Mesendoderm (in vitro differentiated cells): Measurements from ENCODE around the gene BAIAP2L1.

Source experiments
- DNase-seq: peaks from one replicate; pipeline ENCODE4 v3.0.0; 2013
- H2AK5ac ChIP-seq: 2 replicates; pipeline ENCODE4 v1.6.1; 2013; ENCODE audit warnings: low read length, inconsistent platforms
- H2BK120ac ChIP-seq: 2 replicates; pipeline ENCODE4 v1.6.1; 2013; ENCODE audit warnings: low read depth, mild to moderate bottlenecking, low read length, moderate library complexity, mixed read lengths
- H2BK15ac ChIP-seq: replicated peaks from 2 replicates; pipeline ENCODE4 v1.6.1; 2013; ENCODE audit warnings: low read depth, mild to moderate bottlenecking, moderate library complexity
- H2BK5ac ChIP-seq: 2 replicates; pipeline ENCODE4 v1.6.1; 2013; ENCODE audit warnings: low read length, inconsistent platforms
- H3K18ac ChIP-seq: 2 replicates; pipeline ENCODE4 v1.6.1; 2013; ENCODE audit warnings: mild to moderate bottlenecking, low read length, mixed read lengths
- H3K23ac ChIP-seq: one replicate; pipeline ENCODE4 v1.6.1; 2013; ENCODE audit warnings: low read length
- H3K27ac ChIP-seq: 2 replicates; pipeline ENCODE4 v1.5.1; 2013; ENCODE audit warnings: low read depth, mild to moderate bottlenecking, inconsistent platforms, low read length, moderate library complexity
- H3K27me3 ChIP-seq: 2 replicates; pipeline ENCODE4 v1.6.1; 2013; ENCODE audit warnings: low read length, control low read depth, mild to moderate bottlenecking, inconsistent platforms; ENCODE audit not compliant: insufficient read depth, poor library complexity
- H3K36me3 ChIP-seq: 2 replicates; pipeline ENCODE4 v1.6.1; 2013; ENCODE audit warnings: low read length, inconsistent platforms; ENCODE audit not compliant: control insufficient read depth, insufficient read depth
- H3K4ac ChIP-seq: one replicate; pipeline ENCODE4 v1.6.1; 2013; ENCODE audit warnings: low read depth, mild to moderate bottlenecking, low read length, moderate library complexity
- H3K4me1 ChIP-seq: 2 replicates; pipeline ENCODE4 v1.6.1; 2013; ENCODE audit warnings: low read depth, low read length, inconsistent platforms; ENCODE audit not compliant: control insufficient read depth
- H3K4me2 ChIP-seq: 2 replicates; pipeline ENCODE4 v1.6.1; 2013; ENCODE audit warnings: low read length
- H3K4me3 ChIP-seq: 2 replicates; pipeline ENCODE4 v1.5.1; 2013; ENCODE audit warnings: mild to moderate bottlenecking, low read length
- H3K56ac ChIP-seq: one replicate; pipeline ENCODE4 v1.6.1; 2013; ENCODE audit warnings: low read length
- H3K79me1 ChIP-seq: 2 replicates; pipeline ENCODE4 v1.6.1; 2013; ENCODE audit warnings: low read length, inconsistent platforms
- H3K79me2 ChIP-seq: 2 replicates; pipeline ENCODE4 v1.6.1; 2013; ENCODE audit warnings: mild to moderate bottlenecking, low read length; ENCODE audit not compliant: control insufficient read depth, insufficient read depth
- H3K9ac ChIP-seq: 2 replicates; pipeline ENCODE4 v1.6.1; 2013; ENCODE audit warnings: low read length, inconsistent platforms
- H4K5ac ChIP-seq: one replicate; pipeline ENCODE4 v1.6.1; 2013; ENCODE audit warnings: low read length
- H4K8ac ChIP-seq: one replicate; pipeline ENCODE4 v1.6.1; 2013; ENCODE audit warnings: low read depth, mild to moderate bottlenecking, control low read depth, low read length, moderate library complexity
- WGBS: extraction: QIAGEN DNeasy Blood & Tissue Kit; methylation state at CpG from one replicate; pipeline ENCODE4 v1.1.7; 2013; ENCODE audit warnings: low lambda C conversion rate, missing lambda C conversion rate; ENCODE audit not compliant: insufficient coverage; ENCODE audit errors: extremely low coverage; 5-methylcytosine and 5-hydroxymethylcytosine counted together

BAIAP2L1 gene

GRCh38 chr7:98315318-98315993, 85.4 kb downstream of the BAIAP2L1 start:
- Histone ChIP-seq H3K4me1 (no peaks in the 10 kb centered on the region), H3K9ac (no peak overlapping the region), H3K36me3 (peaks cover 5% of the 10 kb centered on the region), H3K4me3 (no peak overlapping the region), H3K56ac (no peak overlapping the region), H3K27ac (no peak overlapping the region), H2BK15ac (no peak overlapping the region), H3K18ac (no peak overlapping the region), H4K5ac (no peak overlapping the region), H3K4me2 (no peak overlapping the region), H3K4ac (no peak overlapping the region), H3K27me3 (no peaks in the 10 kb centered on the region), H3K23ac (no peak overlapping the region), H4K8ac (no peak overlapping the region), H3K79me2 (no peaks in the 10 kb centered on the region), H2BK5ac (no peak overlapping the region), H2AK5ac (no peak overlapping the region), H3K79me1 (no peaks in the 10 kb centered on the region), H2BK120ac (no peak overlapping the region)
- WGBS = no CpG with 5 or more reads among the region's 13 CpGs
- DNase-seq = no peak

DNA sequence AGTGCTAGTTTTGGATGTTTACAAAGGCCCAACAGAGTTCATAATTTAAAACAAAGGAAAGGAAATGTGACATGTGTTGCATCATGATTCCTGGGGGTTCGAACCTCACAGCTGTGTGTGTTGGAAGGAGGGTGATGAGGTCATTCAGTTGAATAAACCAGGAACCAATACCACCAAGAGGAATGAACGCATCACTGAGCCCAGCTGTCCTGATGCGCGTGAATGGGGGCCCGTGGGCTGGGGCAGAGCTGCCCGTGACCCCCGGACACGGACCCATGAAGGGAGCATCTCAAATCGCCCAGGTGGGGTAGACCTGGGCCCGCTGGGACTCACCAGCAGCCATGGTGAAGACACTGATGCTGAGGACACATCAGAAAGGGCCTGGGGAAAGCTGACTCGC, 86.4 kb downstream of the BAIAP2L1 start:
- H3K36me3 ChIP-seq = peaks cover 7% of the 10 kb centered on the region
- no peaks in the 10 kb centered on the region for H3K4me1 ChIP-seq
- no peak for DNase-seq
- no peak overlapping the region for H3K4me2 ChIP-seq
- no peak overlapping the region for H3K56ac ChIP-seq
- H3K23ac ChIP-seq = no peak overlapping the region
- H3K18ac ChIP-seq = no peak overlapping the region
- no CpG with 5 or more reads among the region's 11 CpGs for WGBS
- no peaks in the 10 kb centered on the region for H3K79me1 ChIP-seq
- H2BK5ac ChIP-seq = no peak overlapping the region
- no peak overlapping the region for H2AK5ac ChIP-seq
- no peaks in the 10 kb centered on the region for H3K79me2 ChIP-seq
- no peak overlapping the region for H3K4ac ChIP-seq
- no peaks in the 10 kb centered on the region for H3K27me3 ChIP-seq
- H4K8ac ChIP-seq = no peak overlapping the region
- H3K9ac ChIP-seq = no peak overlapping the region
- H2BK120ac ChIP-seq = no peak overlapping the region
- H2BK15ac ChIP-seq = no peak overlapping the region
- no peak overlapping the region for H3K27ac ChIP-seq
- H4K5ac ChIP-seq = no peak overlapping the region
- no peak overlapping the region for H3K4me3 ChIP-seq

DNA sequence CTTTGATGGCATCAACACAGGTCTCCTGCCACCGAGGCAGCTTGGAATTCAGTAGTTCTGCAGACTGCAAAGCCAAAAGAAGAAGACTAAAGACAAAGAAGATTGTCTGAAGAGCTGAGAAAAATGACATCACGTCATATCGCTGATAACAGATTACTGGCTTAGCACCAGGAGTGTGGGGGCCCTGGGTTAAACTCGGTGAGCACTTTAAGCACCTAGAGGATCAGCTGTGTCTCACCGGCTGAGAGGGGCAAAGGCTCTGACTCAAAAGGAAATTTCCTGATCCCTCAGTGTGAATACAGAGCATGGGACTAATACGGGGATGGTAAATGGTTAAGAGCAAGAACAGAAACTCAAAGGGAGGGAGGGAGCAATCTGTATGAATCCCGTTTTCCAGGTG, 88.7 kb downstream of the BAIAP2L1 start:
- no peaks in the 10 kb centered on the region for H3K4me1 ChIP-seq

DNA sequence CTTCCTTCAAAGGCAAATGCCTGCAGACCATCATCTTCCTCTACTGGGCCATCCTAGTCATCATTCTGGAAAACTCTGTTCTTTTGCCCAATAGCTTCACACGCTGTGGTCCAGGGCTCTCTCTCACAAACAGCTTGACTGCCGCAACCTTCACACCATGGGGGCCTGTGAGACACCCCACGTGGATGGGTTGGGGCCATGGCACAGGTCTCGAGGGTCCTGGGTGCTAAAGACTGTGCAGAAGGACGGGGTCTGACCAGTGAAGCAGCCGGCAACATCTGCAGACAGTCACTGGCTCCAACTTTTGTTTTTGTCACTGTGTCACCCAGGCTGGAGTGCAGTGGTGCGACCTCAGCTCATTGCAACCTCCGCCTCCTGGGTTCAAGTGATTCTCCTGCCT, 91.3 kb downstream of the BAIAP2L1 start:
- no peak overlapping the region for H2BK120ac ChIP-seq
- no peak overlapping the region for H2BK15ac ChIP-seq
- H4K8ac ChIP-seq = no peak overlapping the region
- H3K9ac ChIP-seq = no peak overlapping the region
- no peak overlapping the region for H2BK5ac ChIP-seq
- H3K56ac ChIP-seq = no peak overlapping the region
- no peak overlapping the region for H3K18ac ChIP-seq
- H3K4me1 ChIP-seq = no peaks in the 10 kb centered on the region
- WGBS = no CpG with 5 or more reads among the region's 8 CpGs
- no peak overlapping the region for H3K23ac ChIP-seq
- no peak overlapping the region for H4K5ac ChIP-seq
- H3K4me2 ChIP-seq = no peak overlapping the region
- H3K79me1 ChIP-seq = no peaks in the 10 kb centered on the region
- no peak overlapping the region for H3K4me3 ChIP-seq
- no peak overlapping the region for H3K27ac ChIP-seq
- no peak for DNase-seq
- no peaks in the 10 kb centered on the region for H3K27me3 ChIP-seq
- H3K36me3 ChIP-seq = peaks cover 6% of the 10 kb centered on the region
- H2AK5ac ChIP-seq = no peak overlapping the region
- H3K4ac ChIP-seq = no peak overlapping the region
- H3K79me2 ChIP-seq = no peaks in the 10 kb centered on the region

More for the DNA sequence above, 88.7 kb downstream of the BAIAP2L1 start:
- H3K18ac ChIP-seq = no peak overlapping the region
- no peak overlapping the region for H3K56ac ChIP-seq
- no peak overlapping the region for H3K4me3 ChIP-seq
- H3K9ac ChIP-seq = no peak overlapping the region
- H2BK5ac ChIP-seq = no peak overlapping the region
- no peak overlapping the region for H3K27ac ChIP-seq
- no peak overlapping the region for H3K23ac ChIP-seq
- H3K27me3 ChIP-seq = no peaks in the 10 kb centered on the region
- H2BK120ac ChIP-seq = no peak overlapping the region
- H2BK15ac ChIP-seq = no peak overlapping the region
- H2AK5ac ChIP-seq = no peak overlapping the region
- WGBS = no CpG with 5 or more reads among the region's 7 CpGs
- H4K5ac ChIP-seq = no peak overlapping the region
- H3K4me2 ChIP-seq = no peak overlapping the region
- DNase-seq = no peak
- no peaks in the 10 kb centered on the region for H3K79me2 ChIP-seq
- H3K36me3 ChIP-seq = peaks cover 7% of the 10 kb centered on the region
- H3K79me1 ChIP-seq = no peaks in the 10 kb centered on the region
- no peak overlapping the region for H3K4ac ChIP-seq
- no peak overlapping the region for H4K8ac ChIP-seq

- Histone ChIP-seq H3K56ac (no peak overlapping the region), H3K4me3 (no peak overlapping the region), H3K27me3 (no peaks in the 10 kb centered on the region), H3K79me2 (no peaks in the 10 kb centered on the region), H4K8ac (no peak overlapping the region), H3K4me1 (no peaks in the 10 kb centered on the region), H3K9ac (no peak overlapping the region), H3K36me3 (peaks cover 4% of the 10 kb centered on the region), H3K27ac (no peak overlapping the region), H2BK120ac (no peak overlapping the region), H3K4me2 (no peak overlapping the region), H3K18ac (no peak overlapping the region), H2BK15ac (no peak overlapping the region), H3K23ac (no peak overlapping the region), H4K5ac (no peak overlapping the region), H3K4ac (no peak overlapping the region), H2BK5ac (no peak overlapping the region), H2AK5ac (no peak overlapping the region), H3K79me1 (no peaks in the 10 kb centered on the region)
- no peak for DNase-seq
- no CpG with 5 or more reads among the region's 14 CpGs for WGBS
Measured at GRCh38 chr7:98307971-98308466, 92.9 kb downstream of the BAIAP2L1 start.
